ENCODE measurements around the gene ARHGAP21.

ARHGAP21 gene

DNA sequence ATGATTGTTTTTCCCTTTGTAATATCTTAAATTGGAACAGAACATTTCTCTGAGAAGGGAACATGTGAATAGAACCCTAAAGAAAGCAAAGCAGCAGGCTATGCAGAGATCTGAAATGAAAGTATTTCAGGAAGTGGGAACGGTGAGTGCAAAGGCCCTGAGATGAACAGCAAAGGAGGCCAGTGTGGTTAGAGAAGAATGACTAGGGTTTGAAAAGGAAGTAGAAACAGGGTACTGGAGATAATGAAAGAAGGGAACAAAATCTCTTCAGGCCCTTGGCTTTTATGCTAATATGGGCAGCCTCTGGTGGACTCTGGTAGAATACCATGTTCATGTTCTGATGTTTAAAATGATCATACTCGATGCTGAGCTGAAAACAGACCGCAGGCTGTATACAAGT, 22.2 kb downstream of the ARHGAP21 start:
- DNase-seq (ENCODE audit: low spot score), result no peak
- no peak overlapping the region for H3K4me3 ChIP-seq
- no peak for TF ChIP-seq CTCF (IDR thresholded peaks at IDR 0.05)
- H3K27ac ChIP-seq, result no peak overlapping the region

- no peak overlapping the region for H3K4me3 ChIP-seq
- no peak for TF ChIP-seq CTCF (IDR thresholded peaks at IDR 0.05)
- H3K27ac ChIP-seq, result no peak overlapping the region
- no peak for DNase-seq (ENCODE audit: low spot score)
Observed at GRCh38 chr10:24700948-24701347, 22.7 kb downstream of the ARHGAP21 start.

DNA sequence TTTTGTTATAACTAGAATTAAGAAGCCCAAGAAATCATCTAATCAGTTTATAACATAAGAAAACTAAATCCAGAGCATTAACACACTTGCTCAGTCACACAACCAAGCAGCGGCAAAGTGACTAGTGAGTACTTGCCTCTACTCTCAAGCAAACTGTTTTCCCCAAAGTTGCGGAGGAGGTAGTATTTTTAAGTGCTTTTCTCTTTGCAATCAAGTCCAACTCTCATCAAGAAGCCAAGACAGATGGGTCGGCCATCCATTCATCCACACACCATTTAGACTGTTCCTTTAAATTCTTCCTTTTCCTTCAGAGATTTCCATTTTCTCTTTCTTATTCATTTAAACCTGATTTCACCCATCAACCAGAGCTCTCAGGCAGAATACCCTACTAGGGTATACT, 25.4 kb downstream of the ARHGAP21 start:
- no peak for TF ChIP-seq CTCF (IDR thresholded peaks at IDR 0.05)
- Histone ChIP-seq H3K27ac (no peak overlapping the region), H3K4me3 (no peak overlapping the region)
- DNase-seq (ENCODE audit: low spot score), result no peak

DNA sequence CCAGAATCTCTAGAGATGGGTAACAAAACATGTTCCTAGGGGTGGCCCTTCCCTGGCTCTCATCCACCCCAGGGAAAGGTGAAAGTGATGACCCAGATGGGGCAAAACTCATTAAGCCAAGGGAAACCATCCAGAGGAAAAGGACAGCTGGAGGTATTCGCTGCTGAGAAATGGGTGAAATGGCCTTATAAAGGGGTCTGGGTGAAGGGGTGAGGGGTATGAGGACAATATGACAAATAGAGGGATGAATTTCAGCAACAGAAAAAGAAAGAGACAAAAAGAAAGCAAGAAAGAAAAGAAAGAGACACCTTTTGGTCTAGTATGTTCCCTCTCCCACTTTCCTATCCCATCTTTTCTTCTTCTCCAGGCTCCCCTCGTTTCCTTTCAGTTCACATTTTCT, 26.6 kb downstream of the ARHGAP21 start:
- H3K4me3 ChIP-seq, result no peak overlapping the region
- TF ChIP-seq CTCF (IDR thresholded peaks at IDR 0.05), result no peak

DNA sequence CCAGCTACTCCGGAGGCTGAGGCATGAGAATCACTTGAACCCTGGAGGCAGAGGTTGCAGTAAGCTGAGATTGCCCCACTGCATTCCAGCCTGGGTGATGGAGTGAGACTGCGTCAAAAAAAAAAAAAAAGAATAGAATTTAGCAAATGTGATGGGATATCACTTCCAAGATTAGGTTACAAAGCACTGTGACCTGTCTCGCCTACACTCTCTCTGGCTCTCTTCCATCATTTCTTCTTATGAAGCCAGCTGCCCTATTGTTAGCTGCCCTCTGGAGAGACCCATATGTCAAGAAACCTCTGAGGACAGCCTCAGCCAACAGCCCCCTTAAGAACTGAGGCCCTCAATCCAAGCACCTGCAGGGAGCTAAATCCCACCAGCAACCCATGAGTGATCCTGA, 28.2 kb downstream of the ARHGAP21 start:
- Histone ChIP-seq H3K4me3 (no peak overlapping the region), H3K27ac (no peak overlapping the region)
- DNase-seq (ENCODE audit: low spot score), result no peak
- TF ChIP-seq CTCF (IDR thresholded peaks at IDR 0.05), result no peak

More for the DNA sequence above, 26.6 kb downstream of the ARHGAP21 start:
- no peak overlapping the region for H3K27ac ChIP-seq
- no peak for DNase-seq (ENCODE audit: low spot score)

- H3K4me3 ChIP-seq, result no peak overlapping the region
- TF ChIP-seq CTCF (IDR thresholded peaks at IDR 0.05), result no peak
- no peak overlapping the region for H3K27ac ChIP-seq
- DNase-seq (ENCODE audit: low spot score), result no peak
Observed at GRCh38 chr10:24694086-24694485, 29.6 kb downstream of the ARHGAP21 start.

DNA sequence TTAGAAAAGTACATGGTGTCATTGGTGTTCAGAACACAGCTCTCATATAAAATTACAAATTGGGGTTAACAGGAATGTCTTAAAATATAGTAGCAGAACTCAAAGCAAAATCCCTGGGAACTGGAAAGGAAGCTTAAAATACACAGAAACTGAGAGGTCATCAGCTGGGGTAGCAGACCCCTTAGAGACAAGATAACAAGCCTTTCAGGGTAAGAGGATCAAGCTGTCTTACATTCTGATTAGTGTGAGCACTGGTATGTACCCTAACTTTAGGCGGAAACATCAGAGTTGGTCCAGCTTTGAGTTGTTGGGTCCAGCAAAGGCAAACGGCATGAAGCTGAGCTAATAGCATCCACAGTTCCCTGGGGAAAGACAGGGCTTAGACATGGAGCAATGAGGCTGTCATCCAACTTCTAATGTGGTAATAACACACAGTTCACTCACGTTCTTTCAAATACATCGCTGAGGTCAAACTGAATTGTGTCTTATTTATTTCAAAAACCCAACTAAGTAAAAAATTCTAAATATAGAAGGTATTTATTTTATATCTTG, 32.6 kb downstream of the ARHGAP21 start:
- H3K4me3 ChIP-seq, result no peak overlapping the region
- H3K27ac ChIP-seq, result peak overlapping the region; percentile 19 to 79
- DNase-seq (ENCODE audit: low spot score), result no peak
- TF ChIP-seq CTCF (IDR thresholded peaks at IDR 0.05), result no peak

All from coronary artery (tissue), 2 donors.